Endothelial cell of umbilical vein (primary cell): ENCODE results near the gene TRIM17. TPM values are rescaled to one million over a fixed set of nuclear protein-coding genes. Genes with fewer than 3 reads are reported as not detected.

Source experiments
- BruUV-seq: library from RNA; stranded (reverse); fragments of 400-500 nt; replicated peaks from 2 replicates; lab custom pipeline; 2021; lab: Mats Ljungman, UMichigan
- CTCF ChIA-PET: fragments of 300-600, 350-600 bp; sonication (Branson Sonifier 250); formaldehyde crosslinking; loops from one replicate; lab custom pipeline; 2021; ENCODE audit warnings: antibody characterized with exemption, inconsistent platforms; lab: Charles Lee
- POLR2A ChIA-PET: fragments of 300-600, 350-600 bp; sonication (Branson Sonifier 250); formaldehyde crosslinking; loops from one replicate; lab custom pipeline; 2021; ENCODE audit warnings: antibody characterized with exemption, inconsistent platforms; lab: Charles Lee
- DNase-seq: peaks from one replicate; pipeline ENCODE4 v3.0.0-alpha.2; 2011; ENCODE audit warnings: low read depth, low spot score
- FAIRE-seq: peaks from 2 replicates; lab custom pipeline; 2011; peaks lifted over from hg19 to GRCh38; lab: Jason Lieb, UNC
- H2AFZ ChIP-seq: 2 replicates; pipeline ENCODE4 v1.6.0; 2012; ENCODE audit warnings: low read depth, low read length, control low read depth, inconsistent platforms
- H3K27ac ChIP-seq: 2 replicates; pipeline ENCODE4 v1.5.1; 2011; ENCODE audit warnings: low read depth, mild to moderate bottlenecking, control low read depth, low read length, moderate library complexity; ENCODE audit not compliant: insufficient read depth
- H3K27me3 ChIP-seq, 2 experiments: 2 replicates each; pipeline versions ENCODE4 v1.6.0 to v1.6.1; 2011; ENCODE audit warnings: low read length in 2 of 2, mixed read lengths in 1 of 2; ENCODE audit not compliant: control insufficient read depth in 2 of 2, insufficient read depth in 2 of 2
- H3K36me3 ChIP-seq, 2 experiments: 2 replicates in 1 of 2; 3 replicates in 1 of 2; pipeline ENCODE4 v1.5.1; 2011; ENCODE audit warnings: low read length in 2 of 2, mild to moderate bottlenecking in 1 of 2, moderate library complexity in 1 of 2; ENCODE audit not compliant: control insufficient read depth in 2 of 2, insufficient read depth in 2 of 2; ENCODE audit errors: extremely low read depth in 1 of 2
- H3K4me1 ChIP-seq: 3 replicates; pipeline ENCODE4 v1.5.1; 2011; ENCODE audit warnings: mild to moderate bottlenecking, low read length; ENCODE audit not compliant: control insufficient read depth, insufficient read depth; ENCODE audit errors: extremely low read depth
- H3K4me2 ChIP-seq: 2 replicates; pipeline ENCODE4 v1.6.1; 2011; ENCODE audit warnings: low read length, control low read depth, mixed read lengths; ENCODE audit not compliant: insufficient read depth
- H3K4me3 ChIP-seq, 3 experiments: fragments of 200-600 bp in 1 of 3; sonication (generic), shearing (Covaris generic) in 1 of 3; replicated peaks in 1 of 3; 2 replicates each; pipeline ENCODE4 v1.5.1; 2011 to 2016; ENCODE audit warnings: control low read depth in 3 of 3, low read length in 3 of 3, mild to moderate bottlenecking in 2 of 3, inconsistent platforms in 1 of 3, low read depth in 1 of 3, moderate library complexity in 1 of 3; ENCODE audit not compliant: insufficient read depth in 1 of 3
- H3K79me2 ChIP-seq: 2 replicates; pipeline ENCODE4 v1.6.0; 2012; ENCODE audit warnings: low read length, inconsistent platforms; ENCODE audit not compliant: control insufficient read depth, insufficient read depth
- H3K9ac ChIP-seq: replicated peaks from 2 replicates; pipeline ENCODE3; 2011; ENCODE audit warnings: low read length, control low read depth; ENCODE audit not compliant: insufficient read depth; ENCODE audit errors: extremely low read depth
- H3K9me1 ChIP-seq: replicated peaks from 3 replicates; pipeline ENCODE4 v1.6.0; 2011; ENCODE audit warnings: mild to moderate bottlenecking, low read length; ENCODE audit not compliant: control insufficient read depth, insufficient read depth; ENCODE audit errors: extremely low read depth
- H3K9me3 ChIP-seq: replicated peaks from 2 replicates; pipeline ENCODE4 v1.5.1; 2012; ENCODE audit warnings: low read length, inconsistent platforms; ENCODE audit not compliant: control insufficient read depth, insufficient read depth
- H4K20me1 ChIP-seq: replicated peaks from 2 replicates; pipeline ENCODE3; 2011; ENCODE audit warnings: mild to moderate bottlenecking, low read length; ENCODE audit not compliant: control insufficient read depth, insufficient read depth; ENCODE audit errors: extremely low read depth
- CTCF ChIP-seq, 2 donors: IDR thresholded peaks; 1 replicate in 1 of 2; 2 replicates in 1 of 2; pipeline ENCODE4 v1.5.1; 2011; ENCODE audit warnings: low read length in 2 of 2, mild to moderate bottlenecking in 2 of 2, moderate library complexity in 2 of 2, control low read depth in 1 of 2, inconsistent platforms in 1 of 2, low read depth in 1 of 2; ENCODE audit not compliant: insufficient read depth in 1 of 2; ENCODE audit errors: extremely low read depth in 1 of 2
- EZH2 ChIP-seq: IDR thresholded peaks from 2 replicates; pipeline ENCODE4 v1.6.1; 2012; ENCODE audit warnings: borderline replicate concordance, low read depth, mild to moderate bottlenecking, moderate library complexity, low read length, inconsistent platforms; ENCODE audit not compliant: severe bottlenecking
- FOS ChIP-seq: IDR thresholded peaks from 2 replicates; pipeline ENCODE4 v1.6.1; 2011; ENCODE audit warnings: mild to moderate bottlenecking, low read length, moderate library complexity, borderline replicate concordance; ENCODE audit not compliant: insufficient read depth
- GATA2 ChIP-seq: IDR thresholded peaks from 2 replicates; pipeline ENCODE4 v1.7.0; 2011; ENCODE audit warnings: low read depth, mild to moderate bottlenecking, moderate library complexity, mixed read lengths, low read length; ENCODE audit not compliant: insufficient read length, insufficient read depth
- JUN ChIP-seq: IDR thresholded peaks from 2 replicates; pipeline ENCODE4 v1.6.1; 2011; ENCODE audit warnings: borderline replicate concordance, low read depth; ENCODE audit not compliant: insufficient read length, insufficient read depth
- MYC ChIP-seq: IDR thresholded peaks from one replicate; pipeline ENCODE4 v1.6.1; 2011; ENCODE audit warnings: mild to moderate bottlenecking, low read depth, low read length
- POLR2A ChIP-seq: IDR thresholded peaks from 2 replicates; pipeline ENCODE4 v1.6.1; 2012; ENCODE audit warnings: low read depth, mild to moderate bottlenecking, control low read depth, low read length
- POLR2AphosphoS5 ChIP-seq: IDR thresholded peaks from 2 replicates; pipeline ENCODE4 v1.6.1; 2012; ENCODE audit warnings: low read depth, mild to moderate bottlenecking, control low read depth, low read length, moderate library complexity; ENCODE audit not compliant: insufficient read depth
- dilution Hi-C: fragments of 300-500 bp; cut with MboI; formaldehyde crosslinking; loops from one replicate; pipeline ENCODE4 v1.15.0; 2019; ENCODE audit warnings: low sequenced_read_pairs; ENCODE audit not compliant: extremely low pct_ligation_motif_present
- intact Hi-C: fragments of 100-400 bp; cut with micrococcal nuclease; formaldehyde crosslinking; loops from one replicate; pipeline ENCODE4 v1.10.0; 2022
- polyA plus RNA-seq, 4 experiments: library from polyadenylated mRNA; depleted of rRNA in 3 of 4; stranded (reverse) in 3 of 4; unstranded in 1 of 4; fragments of >200 nt; gene quantifications; 2 replicates each; pipeline versions ENCODE4 v1.2.1 to v1.2.3, GENCODE V29; 2011 to 2012; ENCODE audit warnings: missing spikeins in 1 of 4
- total RNA-seq: library from RNA; stranded (reverse); gene quantifications from 2 replicates; pipeline ENCODE4 v1.2.3, GENCODE V29; 2021
- TF ChIP-seq, protein P1 (sequence below): IDR thresholded peaks from 2 replicates; pipeline ENCODE4 v1.6.1; 2011; ENCODE audit not compliant: insufficient read depth, insufficient read length

The TRIM17 gene
- total and polyA plus RNA-seq, 2 donors (not counting 3 experiments of a cell fraction or from before 2014, with no cell fraction given), result not detected

GRCh38 chr1:228453022-228453560 is 36.4 kb upstream of the TRIM17 start:
- H3K9me1 ChIP-seq, result no peaks in the 10 kb centered on the region
- H3K9me3 ChIP-seq, result no peaks in the 10 kb centered on the region
- FAIRE-seq (no peak), DNase-seq (no peak)
- no peak overlapping the region for H3K9ac ChIP-seq
- peaks cover 11% of the 10 kb centered on the region for H3K4me1 ChIP-seq
- H4K20me1 ChIP-seq, result no peaks in the 10 kb centered on the region
- H3K79me2 ChIP-seq, result no peaks in the 10 kb centered on the region
- H3K27me3 ChIP-seq, result peaks cover 0 to 2% of the 10 kb centered on the region in 2 experiments
- TF ChIP-seq MYC, result no peak
- TF ChIP-seq EZH2, result no peak
- TF ChIP-seq POLR2AphosphoS5, result no peak
- TF ChIP-seq CTCF (IDR thresholded peaks at IDR 0.05; ENCODE audit: extremely low read depth in 1 of 2, insufficient read depth in 1 of 2, low read depth in 1 of 2, low read length in 2 of 2), result no peak
- no peak for TF ChIP-seq JUN
- no peak for TF ChIP-seq POLR2A
- no peak for TF ChIP-seq GATA2
- TF ChIP-seq FOS, result no peak
- TF ChIP-seq, protein P1, sequence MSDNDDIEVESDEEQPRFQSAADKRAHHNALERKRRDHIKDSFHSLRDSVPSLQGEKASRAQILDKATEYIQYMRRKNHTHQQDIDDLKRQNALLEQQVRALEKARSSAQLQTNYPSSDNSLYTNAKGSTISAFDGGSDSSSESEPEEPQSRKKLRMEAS, result no peak
- no peak overlapping the region for H3K27ac ChIP-seq
- no TSS peak for BruUV-seq
- ChIA-PET POLR2A (no interaction called here), CTCF (no interaction called here)
- intact Hi-C loops (no loop called here), dilution Hi-C loops (no loop called here)
- H3K36me3 ChIP-seq, result no peaks in the 10 kb centered on the region
- no peak overlapping the region for H2AFZ ChIP-seq
- no peak overlapping the region for H3K4me2 ChIP-seq
- no peak overlapping the region for H3K4me3 ChIP-seq
